ENCODE results near the gene NR4A3.
"Not testable (repeated sequence)": the region's sequence is repeated elsewhere in the genome, so short reads cannot be mapped to it uniquely, and the experiment has no call there.

The NR4A3 gene

GRCh38 chr9:99835581-99835980 lies 13.9 kb downstream of the NR4A3 start:
- DNase-seq, result no peak

- DNase-seq, result no peak
These were observed 18.4 kb downstream of the NR4A3 start for GRCh38 chr9:99840072-99840471.

DNA sequence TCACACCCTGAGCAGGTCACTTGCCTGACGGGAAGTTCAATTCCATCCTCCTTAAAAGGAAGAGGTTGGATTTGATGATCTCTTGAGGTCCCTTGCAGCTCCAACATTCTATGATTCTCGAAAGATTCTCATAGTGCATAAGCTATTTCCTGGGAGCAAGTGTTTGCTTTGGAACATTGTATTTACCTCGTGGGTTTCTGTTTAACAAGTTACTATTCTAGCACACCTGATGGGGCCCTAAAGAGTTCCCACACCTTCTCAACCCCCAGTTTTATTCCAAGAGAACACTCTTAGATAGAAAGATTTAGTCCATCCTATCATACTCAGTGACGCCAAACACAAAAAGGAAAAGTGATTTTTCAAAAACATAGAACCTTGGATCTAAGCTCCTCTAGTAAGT lies 23.4 kb downstream of the NR4A3 start:
- no peak for DNase-seq

- DNase-seq, result no peak
These were observed 26.8 kb downstream of the NR4A3 start for GRCh38 chr9:99848447-99848846.

DNA sequence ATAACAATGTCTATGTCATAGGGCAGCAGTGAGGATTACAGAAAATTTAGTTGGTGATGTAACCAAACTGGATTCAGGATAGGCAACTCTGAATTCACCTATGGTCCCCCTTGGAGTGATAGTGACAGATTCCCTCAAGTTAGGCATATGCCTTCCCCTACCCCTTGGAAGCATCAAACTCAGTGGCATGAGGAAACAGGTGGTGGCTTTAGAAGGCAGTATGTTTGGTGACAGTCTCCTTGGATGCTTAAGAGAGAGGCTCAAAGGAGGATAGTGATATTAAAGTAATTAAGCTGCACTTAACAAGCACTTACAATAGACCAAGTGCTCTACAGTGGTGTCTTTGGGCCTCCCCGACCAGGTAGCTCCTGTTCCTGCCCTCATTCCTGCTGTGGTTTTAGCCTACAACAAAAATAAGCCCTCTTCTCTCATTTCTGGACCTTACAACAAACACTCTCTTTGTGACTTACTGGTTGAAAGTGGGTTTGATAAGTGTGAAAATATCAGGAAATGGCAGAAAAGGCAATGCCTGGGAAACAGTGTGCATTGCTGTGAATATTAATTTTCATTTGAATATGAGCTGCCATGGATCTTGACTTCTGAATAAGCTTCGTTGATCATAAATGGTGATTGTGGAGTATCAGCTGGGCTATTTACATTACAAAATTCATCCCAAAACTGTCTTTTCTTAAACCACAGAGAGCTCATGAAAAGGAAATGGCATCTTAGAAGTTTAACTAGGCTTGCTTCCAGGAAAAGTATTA lies 29.2 kb downstream of the NR4A3 start:
- DNase-seq, result no peak

DNA sequence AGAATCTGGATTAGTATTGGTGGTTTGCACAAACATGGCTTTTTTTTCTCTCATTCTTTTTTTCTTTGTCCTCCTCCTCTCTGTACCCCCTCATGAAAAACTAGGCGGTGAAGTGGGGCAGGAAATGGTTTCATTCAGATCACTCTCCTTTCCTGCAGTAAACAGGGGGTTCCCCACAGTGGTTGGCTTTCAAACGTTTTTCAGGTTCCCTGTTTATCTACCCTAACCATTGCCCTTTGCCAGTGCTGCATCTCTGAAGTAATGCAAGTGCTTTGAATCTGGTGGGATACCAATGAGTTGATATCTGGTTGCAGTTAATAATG lies 29.8 kb downstream of the NR4A3 start:
- no peak for DNase-seq

GRCh38 chr9:99852617-99853016 lies 30.9 kb downstream of the NR4A3 start:
- no peak for DNase-seq

- DNase-seq, result no peak
These were observed 33.9 kb downstream of the NR4A3 start for GRCh38 chr9:99855467-99856176.

DNA sequence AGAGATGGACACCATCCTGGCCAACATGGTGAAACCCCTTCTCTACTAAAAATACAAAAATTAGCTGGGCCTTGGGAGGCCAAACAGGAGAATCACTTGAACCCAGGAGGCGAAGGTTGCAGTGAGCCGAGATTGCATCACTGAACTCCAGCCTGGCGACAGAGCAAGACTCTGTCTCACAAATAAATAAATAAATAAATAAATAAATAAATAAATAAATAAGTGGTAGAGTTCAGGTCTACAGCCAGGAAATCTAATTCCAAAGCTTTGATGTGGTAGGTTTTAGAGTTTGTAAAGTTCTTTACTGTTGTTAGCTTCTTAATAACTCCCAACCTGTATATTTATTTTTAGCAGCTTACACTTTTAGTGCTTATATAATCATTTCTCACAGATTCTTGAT lies 35.9 kb downstream of the NR4A3 start:
- DNase-seq, result not testable (repeated sequence)

DNA sequence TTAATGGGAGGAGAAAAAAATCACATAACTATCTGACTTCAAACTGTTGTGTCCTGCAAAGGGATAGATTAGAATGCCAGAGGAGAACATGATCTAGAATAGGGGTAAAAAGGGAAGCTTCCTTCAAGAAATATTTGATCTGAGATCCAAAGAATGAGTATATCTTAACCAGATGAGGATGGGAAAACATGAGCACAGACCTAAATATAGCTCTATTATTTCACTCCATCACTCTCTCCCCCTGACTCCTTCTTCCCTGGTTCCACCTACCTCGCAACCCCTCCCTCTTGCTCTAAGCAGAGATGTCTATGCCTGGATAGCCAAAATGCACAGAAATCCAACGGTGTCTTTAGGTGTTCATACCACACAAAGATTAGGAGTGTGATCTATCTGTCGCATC lies 36.4 kb downstream of the NR4A3 start:
- no peak for DNase-seq

DNA sequence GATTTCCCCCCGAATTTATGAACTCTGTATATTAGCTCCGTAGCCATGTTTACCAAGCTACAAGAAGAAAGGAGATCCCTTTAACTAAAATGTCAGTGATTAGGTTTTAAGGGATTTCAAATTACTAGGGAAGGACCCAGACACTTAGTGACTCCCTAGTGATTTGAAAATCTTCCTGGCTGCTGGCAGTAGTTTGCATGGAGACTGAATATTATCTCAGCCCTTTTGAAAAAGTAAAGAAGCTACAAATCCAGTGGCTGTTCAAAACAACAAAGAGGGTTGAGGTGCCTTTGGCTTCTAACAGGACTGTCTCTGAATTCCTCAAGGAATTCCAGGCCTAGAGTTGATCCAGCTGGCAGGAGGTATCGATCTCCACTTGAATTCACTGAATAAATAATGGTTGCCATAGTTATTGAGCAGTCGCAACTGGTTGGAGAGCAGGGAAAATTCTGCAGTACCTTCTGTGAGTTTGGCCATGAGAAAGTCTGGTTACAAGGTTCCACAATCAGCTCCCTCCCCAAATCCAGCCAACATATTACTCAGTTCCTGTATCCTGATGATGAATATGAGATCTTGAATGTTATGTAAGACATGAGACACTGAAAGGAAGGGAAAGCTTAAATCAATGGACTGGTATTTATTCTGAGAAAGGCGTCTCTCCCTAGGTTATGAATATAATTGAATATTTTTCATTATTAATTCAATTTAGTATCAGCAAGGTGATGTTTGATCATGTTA lies 37.7 kb downstream of the NR4A3 start:
- DNase-seq, result no peak

DNA sequence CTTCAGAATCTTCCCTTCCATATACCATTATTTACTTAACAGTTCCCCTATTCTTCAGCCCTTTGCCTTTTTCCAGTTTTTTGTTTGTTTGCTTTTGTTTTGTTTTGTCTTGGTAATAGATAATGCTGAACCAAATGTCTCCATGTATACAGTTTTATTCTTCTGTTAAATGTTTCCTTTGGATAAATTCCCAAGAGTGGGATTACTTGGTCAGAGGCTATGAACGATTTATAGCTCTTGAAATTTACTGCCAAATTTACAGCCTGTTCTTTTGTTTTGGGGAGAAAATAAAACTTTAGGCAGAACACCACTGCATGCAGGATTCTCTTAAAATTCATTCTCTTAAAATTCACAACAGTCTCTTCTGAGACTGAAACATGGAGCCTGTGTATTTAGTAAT lies 38.6 kb downstream of the NR4A3 start:
- no peak for DNase-seq

DNA sequence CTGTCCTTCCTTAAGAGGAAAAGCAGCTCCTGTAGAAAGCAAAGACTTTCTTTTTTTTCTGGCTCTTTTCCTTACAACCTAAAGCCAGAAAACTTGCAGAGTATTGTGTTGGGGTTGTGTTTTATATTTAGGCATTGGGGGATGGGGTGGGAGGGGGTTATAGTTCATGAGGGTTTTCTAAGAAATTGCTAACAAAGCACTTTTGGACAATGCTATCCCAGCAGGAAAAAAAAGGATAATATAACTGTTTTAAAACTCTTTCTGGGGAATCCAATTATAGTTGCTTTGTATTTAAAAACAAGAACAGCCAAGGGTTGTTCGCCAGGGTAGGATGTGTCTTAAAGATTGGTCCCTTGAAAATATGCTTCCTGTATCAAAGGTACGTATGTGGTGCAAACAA lies 42.3 kb downstream of the NR4A3 start:
- DNase-seq, result no peak

GRCh38 chr9:99866398-99866797 lies 44.7 kb downstream of the NR4A3 start:
- DNase-seq, result no peak

GRCh38 chr9:99867536-99867935 lies 45.9 kb downstream of the NR4A3 start:
- no peak for DNase-seq

- no peak for DNase-seq
These were observed 46.3 kb downstream of the NR4A3 start for GRCh38 chr9:99867968-99868367.

- no peak for DNase-seq
These were observed 47.2 kb downstream of the NR4A3 start for GRCh38 chr9:99868845-99869244.

DNA sequence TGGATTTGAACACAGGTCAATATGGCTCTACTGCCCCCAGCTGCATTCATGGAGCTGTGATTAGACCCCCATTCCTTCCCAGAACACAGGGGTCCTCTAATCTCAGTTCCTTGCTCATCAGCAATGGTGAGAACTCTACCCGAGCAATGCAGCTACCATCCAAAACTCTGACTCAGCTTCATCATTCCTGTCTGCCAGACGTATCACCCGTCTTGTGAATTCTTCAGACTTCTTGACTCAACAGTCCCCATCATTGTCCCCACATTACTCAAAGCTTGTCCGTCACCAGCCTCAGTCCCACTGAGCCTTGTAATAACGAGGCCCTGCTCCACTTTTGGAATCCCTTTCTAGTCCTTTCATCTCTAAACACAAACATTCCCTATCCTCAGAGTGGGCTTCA lies 48.4 kb downstream of the NR4A3 start:
- DNase-seq, result no peak

DNA sequence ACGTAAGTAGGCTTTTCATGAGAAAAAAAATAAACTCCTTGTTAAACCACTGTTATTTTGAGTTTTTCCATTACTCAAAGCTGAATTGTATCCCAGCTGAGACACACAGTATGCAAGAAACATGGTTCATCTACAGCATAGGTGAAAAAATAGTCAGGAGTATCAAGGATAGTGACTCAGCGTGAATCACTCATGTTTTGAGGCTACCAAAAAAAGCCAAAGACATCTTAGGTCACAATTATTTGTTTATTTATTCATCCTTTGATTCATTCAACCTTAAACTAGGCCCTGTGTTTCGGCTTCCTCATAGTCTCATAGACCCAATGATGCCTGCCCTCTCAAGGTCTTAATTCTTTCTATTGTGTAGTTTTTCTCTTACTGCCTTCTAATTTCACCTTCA lies 51.8 kb downstream of the NR4A3 start:
- no peak for DNase-seq

DNA sequence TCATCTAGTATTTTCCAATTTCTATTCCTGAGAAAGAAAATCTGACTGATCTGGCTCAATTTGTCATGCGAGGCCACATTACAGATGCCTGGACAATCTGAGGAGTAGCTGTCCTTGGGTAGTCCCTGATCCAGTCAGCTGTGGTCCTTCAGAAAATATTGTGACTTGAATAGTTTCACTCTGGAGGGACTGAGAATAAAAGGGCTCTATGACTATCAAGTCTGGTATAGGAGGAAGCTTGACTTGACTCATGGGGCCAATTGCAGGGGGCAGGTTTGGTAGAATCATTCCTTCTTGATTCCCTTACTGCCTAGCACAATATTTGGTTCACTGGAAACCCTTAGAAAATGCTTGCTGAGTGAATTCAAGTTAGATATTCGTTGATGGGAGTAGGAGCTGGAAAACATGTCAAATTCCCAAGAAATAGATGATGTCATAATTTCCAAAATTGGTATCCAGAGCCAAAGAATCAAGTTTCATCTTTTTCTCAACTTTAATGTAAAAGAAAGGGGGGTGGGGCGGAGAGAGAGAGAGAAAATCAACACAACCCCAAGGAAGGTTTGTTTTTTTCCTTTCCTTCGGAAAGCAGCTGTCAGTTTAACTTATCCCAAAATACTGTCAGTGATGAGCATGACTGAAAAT lies 52.4 kb downstream of the NR4A3 start:
- DNase-seq, result no peak

- DNase-seq, result no peak
These were observed 54.5 kb downstream of the NR4A3 start for GRCh38 chr9:99876190-99876589.

GRCh38 chr9:99878651-99879050 lies 57.0 kb downstream of the NR4A3 start:
- no peak for DNase-seq

- no peak for DNase-seq
These were observed 60.1 kb downstream of the NR4A3 start for GRCh38 chr9:99881769-99882168.

GRCh38 chr9:99885747-99886146 lies 64.1 kb downstream of the NR4A3 start:
- DNase-seq, result no peak
